ENCODE data around the gene ANAPC15.

Gene ANAPC15

DNA sequence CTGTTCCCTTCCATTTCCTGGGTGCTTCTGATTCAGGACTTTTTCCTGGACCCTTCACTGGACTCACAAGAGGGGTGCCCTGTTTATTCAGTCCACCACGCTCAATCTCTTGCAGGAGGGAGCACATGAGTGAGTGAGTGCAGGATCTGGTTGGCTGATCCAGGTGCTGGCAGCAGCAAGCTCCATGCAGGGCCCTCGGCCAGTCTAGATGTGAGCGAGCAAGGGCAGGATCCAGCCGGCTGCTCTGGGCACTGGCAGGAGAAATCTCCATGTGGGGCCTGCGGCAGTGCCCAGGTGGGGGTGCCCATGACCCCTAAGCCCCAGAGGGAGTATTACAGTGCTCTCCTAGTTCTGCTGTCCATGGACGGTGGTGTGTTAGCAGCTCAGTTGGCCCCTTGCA is 11.6 kb upstream of the ANAPC15 start:
- no peak for DNase-seq

DNA sequence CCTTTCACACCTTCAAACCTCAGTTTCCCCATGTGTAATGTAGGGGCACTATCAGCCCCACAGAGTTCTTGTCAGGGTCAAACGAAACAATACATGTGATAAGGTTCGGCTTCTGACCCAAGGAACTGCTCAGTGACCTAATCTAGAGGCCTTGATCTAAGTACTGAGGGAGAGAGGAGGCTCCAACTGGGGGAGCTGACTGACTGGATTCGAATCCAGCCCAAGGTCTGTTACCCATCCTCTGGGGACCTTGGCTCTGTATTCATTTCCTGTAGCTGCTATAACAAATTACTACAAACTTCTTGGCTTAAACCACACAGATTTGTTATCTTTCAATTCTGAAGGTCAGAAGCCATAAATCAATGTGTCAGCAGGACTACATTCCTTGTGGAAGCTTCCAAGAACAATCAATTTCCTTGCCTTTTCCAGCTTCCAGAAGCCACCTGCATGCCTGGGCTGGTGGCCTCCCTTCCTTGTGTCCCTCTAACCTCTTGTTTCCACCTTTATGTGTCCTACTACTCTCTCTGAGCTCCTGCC is 10.7 kb upstream of the ANAPC15 start:
- DNase-seq = no peak

DNA sequence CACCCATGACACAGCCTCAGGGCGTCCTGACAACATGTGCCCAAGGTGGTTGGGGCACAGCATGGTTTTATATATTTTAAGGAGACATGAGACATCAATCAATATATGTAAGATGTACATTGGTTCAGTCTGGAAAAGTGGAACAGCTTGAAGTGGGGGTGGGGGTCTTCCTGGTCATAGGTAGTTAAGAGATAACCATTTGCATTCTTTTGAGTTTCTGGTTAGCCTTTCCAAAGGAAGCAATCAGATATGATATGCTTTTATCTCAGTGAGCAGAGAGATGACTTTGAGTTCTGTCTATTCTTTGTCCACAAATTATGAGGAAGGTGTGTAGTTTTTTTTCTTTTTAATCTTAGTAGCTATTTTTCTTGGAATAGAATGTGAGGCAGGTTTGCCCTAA is 10.1 kb upstream of the ANAPC15 start:
- DNase-seq = no peak

DNA sequence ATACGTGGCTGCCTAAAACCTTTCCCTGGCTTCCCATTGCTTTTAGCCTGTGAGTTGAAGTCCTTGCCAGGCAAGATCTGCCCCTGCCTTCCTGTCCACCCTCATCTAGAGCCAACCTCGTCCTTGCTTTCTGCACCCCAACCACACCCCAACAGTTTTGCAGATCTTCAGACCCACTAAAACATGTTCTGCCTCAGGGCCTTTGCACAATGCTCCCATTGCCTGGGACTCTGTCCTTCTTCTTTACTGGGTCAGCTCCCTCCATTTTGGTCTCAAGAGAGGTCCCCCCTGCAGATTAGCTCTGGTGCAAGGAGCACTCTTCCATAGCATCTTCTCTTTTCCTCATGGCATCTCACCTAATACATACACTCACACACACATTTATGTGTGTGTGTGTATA is 8.4 kb upstream of the ANAPC15 start:
- no peak for DNase-seq

DNA sequence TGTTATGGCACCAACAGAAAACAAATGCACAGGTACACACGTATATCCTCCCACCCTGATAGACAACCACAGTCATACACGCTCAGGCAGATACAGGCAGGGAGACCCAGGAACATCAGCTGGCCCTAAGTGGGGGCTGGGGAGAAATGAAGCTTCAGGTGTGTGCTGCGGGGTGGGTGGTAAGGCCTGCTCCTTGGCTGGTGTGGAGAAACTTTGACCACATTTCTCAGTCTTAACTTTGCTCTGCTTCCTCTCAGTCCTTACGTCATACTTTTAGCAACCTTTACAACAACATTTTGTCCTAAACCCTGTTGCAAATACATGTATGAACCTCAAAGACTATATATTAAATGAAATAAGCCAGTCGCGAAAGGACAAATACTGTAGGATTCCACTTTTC is 6.7 kb upstream of the ANAPC15 start:
- no peak for DNase-seq

DNA sequence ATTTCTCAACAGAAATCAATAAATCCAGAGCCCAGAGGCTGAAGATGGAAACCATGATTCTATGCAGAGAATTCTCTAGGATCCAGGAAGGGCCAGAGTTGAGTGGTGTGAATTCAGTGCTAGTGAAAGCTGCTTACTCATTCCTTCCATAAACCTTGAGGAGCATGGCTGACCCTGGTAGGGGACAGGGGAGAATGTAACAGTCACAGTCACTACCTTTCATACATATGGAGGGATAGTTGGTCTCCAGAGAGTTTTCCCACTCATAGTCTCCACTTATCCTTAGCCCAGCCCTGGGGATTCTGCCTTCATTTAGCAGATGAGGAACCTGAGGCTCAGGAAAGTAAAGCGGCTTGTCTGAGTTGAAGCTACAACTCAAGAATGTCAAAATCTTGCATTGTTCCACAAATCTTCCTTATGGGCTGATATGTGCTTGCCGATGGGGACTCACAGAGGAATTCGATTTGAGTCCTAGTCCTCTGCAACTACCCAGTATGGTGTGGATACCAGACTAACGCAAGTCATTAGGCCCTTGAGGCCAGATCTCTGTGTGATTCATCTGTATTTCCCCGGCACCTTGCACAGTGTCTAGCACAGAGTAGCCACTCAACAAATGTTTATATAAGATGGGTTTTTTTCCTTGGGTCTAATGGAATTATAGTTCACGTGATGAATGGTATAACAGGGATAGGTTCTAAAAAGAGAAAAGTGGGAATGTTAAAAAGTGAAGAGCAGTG is 3.7 kb upstream of the ANAPC15 start:
- DNase-seq = no peak

DNA sequence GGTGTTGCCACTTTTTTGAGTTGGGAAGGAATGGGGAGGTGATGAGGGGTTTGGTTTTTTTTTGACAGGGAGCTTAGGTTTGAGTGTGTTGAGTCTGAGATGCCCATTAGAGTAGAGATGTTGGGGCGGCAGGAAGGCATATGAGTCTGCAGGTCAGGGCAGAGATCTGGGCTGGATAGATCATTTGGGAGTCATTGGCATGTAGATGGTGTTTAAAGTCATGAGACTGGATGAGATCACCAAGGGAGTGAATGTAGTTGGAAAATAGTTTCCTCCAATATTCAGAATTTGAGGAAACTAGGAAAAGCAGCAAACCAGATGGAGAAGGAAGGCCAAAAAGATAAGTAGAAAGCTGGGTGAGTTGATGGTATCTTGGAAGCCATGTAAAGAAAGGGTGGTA is 2.1 kb upstream of the ANAPC15 start:
- peak; percentile 37 for DNase-seq

DNA sequence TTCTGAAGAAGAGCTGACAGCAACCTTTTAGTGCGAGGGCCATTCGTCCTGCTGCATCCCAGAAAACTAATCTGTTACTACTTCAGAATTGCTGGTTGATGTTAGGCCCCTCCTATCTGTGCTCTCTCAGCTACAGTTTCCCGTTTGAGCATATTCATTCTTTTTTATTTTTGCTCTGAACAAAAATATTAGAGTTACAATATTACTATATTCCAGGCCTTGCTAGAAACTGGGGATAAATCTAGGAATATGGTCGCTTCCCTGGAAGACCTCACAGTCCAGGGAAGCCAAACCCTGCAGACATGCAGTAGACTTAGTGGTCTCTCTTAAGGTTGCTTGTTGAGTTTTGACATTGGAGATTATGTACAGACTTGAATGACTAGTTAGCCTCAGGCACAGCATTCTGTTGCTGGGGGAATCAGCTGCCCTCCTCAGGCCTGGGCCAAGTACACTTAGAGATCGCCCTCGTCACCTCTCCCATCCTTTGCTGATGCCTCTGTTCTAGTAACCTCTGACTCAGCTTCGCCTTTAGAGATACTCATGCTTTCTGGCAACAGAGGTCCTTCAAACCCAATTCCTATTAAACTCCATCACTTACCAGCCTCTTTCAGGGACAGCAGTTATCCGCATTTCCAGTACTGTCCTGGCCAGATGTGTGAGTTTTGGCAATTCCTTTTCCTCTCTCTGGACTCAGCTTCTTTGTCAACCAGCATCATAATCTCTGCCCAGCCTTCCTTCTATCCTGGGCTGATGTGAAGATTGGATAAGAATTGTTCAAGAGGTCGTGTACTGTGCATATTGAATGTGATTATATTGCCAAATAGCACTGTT is 698 bp upstream of the ANAPC15 start:
- DNase-seq = peak; percentile 81

DNA sequence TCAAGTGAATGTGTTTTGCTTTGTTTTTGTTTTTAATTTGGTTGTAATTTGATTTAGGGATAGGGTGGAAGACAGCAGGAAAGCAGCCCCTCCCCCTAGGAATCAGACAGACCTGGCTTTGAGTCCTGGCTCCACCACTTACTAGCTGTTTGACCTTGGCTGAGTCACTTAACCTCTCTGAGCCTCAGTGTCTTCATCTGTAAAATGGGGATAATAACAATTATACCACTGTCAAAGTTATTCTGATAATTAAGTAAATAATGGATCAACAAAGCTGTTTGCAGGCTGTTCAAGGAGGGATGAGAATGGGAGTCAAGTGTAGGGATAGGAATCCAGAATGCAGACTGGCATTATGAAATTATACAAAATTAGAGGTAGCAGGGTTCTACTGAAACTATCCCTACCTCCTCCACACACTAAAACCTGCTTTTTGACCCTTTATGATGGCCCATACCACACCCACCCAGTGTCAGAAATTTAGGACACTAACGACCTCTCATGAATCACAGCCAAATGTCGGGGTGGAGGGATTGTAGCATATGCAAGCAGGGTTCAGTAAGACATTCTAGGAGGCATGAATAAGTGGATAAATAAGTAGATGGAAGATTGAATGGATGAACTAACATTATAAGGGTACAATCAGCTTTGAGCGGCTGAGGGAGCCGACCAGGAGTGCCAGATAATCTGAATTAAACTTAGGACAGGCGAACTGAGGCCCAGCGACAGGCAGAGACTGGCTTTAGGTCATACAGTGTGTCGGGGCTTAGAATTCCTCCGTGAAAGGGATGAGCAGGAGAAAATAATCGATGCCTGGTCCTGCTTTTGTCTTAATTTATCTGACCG is 974 bp downstream of the ANAPC15 start:
- DNase-seq = no peak

DNA sequence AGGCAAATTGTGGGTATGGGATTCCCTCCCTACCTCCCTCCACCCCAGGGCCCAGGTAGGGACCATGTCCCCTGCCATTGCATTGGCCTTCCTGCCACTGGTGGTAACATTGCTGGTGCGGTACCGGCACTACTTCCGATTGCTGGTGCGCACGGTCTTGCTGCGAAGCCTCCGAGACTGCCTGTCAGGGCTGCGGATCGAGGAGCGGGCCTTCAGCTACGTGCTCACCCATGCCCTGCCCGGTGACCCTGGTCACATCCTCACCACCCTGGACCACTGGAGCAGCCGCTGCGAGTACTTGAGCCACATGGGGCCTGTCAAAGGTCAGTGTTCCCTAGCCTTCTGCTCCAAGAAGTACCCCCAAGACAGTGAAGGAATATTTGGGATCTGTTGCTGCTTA is 6.6 kb downstream of the ANAPC15 start, which contains the start of gene TOMT:
TSS of gene TOMT (plus strand) at position 37 of the 400 bp plus-strand sequence. CDS start at position 65, 28 bp downstream.
- DNase-seq = no peak

DNA sequence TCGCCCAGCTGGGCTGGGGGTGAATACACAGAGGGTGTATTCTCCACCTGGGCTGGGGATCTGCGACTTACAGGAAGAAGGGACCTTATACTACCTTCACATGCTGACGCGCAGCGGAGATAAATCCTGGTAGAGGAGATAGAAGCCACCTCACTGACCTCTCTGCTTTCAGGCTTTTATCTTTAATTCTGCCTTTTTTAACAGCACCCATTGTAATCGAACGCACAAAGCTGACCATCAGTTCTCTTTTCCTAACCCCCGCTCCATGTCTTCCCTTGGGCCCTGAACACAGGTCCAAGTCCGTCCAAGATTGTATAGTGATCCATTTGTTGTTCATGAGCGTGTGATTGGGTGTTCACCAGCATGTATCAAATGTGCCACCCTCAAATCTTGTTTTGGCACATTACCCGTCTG is 8.7 kb downstream of the ANAPC15 start:
- no peak for DNase-seq

DNA sequence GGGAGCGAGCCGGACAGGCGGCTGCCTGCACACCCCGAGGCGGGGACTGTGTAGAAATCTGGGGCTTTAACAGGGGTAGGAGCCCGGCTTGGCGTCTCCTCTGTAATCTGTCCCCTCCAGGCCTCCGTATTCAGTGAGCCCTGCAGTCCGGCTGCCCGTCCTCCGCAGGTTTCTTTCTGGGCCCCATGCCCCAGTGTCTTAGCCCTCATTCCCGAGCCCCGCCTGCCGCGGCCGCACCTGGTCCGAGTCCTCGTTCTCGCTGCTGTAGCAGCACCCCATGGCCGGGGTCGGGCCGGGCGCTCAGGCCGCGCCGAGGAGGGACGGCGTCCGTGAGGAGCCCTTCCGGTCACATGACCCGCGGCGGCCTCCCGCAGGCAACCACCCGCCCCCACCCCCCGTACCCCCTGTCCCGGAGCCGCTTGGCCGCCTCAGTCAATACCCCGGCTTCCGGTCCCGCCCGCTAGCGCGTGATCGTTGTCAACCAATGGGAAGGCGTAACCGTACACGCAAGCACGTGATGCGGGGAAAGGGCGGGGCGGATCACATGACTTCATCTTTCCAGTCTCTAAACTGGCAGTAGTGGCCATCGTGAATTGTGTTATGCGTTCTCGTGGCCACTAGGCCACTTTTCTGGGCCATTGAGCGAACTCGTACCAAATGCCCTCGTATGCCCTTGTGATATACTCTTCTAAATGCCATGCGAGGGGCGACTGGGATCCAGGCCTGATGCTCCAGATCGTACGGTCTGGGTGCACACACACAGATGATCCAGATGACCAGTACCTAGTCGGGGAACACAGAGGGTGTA is 9.3 kb downstream of the ANAPC15 start, which contains the start of gene LAMTOR1:
TSS of gene LAMTOR1 (minus strand) at position 352 of the 808 bp plus-strand sequence. CDS start at position 279, 73 bp downstream.
- DNase-seq = peak; percentile 97

DNA sequence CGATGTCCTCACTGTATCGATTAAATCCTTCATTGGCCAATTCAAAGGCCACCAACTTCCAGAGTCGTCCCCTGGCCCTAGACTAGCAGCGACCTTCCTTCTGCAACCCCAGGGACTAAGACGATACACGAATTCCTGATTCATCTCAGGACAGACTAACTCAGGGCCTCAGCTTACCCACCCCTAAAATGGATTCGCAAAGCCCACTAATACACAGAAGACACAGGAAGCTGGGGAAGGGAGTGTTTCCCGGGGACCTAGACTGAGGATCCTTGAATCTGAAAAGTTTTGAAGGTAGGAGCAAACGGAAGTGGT is 9.9 kb downstream of the ANAPC15 start:
- no peak for DNase-seq

DNA sequence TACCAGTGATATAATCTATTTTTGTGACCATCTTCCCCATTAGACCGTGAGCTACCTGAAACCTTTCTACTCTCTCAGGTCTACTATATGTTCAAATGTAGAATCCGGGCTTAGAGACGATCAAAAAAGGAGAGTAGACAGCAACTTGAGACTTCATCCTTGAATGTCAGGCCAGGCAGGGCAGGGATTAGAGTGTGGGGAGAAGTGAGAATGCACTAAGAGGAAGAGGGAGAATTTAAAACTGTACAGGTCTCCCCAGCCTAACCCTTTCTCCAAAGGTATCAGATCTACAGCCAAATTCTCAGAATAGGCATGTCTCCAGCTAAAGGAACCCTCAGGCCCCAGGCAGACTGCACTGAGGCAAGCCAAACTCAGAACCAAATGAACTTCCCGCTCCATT is 10.3 kb downstream of the ANAPC15 start:
- DNase-seq = no peak

DNA sequence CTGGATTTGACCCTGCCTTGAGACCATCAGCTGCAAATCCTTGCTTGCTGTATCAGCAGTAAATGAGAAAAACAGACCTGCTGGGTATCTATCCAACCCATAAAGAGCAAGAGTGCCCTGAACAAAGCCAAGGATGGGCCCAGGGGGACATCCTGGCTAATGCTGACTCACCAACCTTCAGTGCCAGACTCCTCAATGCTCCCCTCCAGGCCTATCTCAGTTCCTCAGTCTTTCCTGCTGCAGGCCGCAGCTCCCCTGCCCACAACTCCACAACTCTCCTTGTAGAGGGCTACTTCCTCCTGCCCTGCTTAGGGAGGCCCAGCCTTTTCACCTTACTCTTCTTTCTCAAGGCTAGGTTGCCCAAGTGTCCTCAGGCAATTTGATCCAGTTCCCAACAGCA is 12.0 kb downstream of the ANAPC15 start:
- DNase-seq = no peak

DNA sequence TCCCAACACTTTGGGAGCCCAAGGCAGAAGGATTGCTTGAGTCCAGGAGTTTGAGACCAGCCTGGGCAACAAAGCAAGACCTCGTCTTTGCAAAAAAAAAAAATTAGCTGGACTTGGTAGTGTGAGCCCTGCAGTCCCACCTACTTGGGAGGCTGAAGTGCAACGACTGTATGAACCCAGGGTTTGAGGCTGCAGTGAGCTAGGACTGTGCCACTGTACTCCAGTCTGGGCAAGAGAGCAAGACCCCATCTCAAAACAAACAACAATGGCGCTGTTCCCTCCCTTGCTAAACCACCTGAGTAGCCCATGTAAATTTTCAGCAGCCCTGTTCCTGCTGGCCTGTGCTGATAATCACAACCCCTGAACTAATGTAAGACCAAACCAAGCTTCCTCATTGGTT is 12.5 kb downstream of the ANAPC15 start:
- no peak for DNase-seq

DNA sequence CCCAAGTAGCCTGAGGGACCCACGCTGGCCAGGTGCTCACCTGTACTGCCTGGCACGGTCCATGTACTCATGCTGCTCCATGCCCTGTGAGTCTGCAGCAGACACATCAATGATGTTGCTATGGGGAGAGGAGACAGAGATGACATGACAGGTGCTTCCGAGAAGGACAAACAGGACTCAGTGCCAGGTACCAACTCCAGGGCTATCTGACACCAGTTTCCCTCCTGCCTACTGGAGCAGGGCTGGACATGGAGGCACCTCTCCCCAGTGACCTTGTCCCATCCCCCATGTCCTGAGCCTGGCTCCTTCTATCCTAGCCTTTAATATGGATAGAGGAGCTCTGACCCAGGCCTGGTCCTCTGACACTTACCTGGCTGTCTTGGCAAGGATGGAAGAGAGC is 13.8 kb downstream of the ANAPC15 start:
- no peak for DNase-seq

DNA sequence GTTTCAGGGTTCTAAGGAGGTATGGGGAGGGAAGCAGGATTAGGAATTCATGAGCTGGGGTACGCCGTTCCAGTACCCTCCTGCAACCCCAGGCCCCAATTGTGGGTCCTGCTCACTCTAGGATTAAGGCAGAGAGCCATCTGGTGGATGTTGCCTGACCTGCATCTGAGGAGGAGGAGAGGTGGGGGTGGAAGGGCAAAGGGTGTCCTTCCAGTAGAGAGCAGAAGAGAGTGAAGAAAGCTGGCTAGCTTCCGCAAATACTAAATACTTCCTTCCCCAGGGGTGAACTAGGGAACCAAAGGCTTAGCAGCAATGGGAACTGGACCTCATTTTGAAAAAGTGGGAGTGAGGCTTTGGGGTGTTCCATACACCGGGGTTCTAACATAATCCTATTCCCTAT is 21.2 kb downstream of the ANAPC15 start:
- peak; percentile 15 for DNase-seq

DNA sequence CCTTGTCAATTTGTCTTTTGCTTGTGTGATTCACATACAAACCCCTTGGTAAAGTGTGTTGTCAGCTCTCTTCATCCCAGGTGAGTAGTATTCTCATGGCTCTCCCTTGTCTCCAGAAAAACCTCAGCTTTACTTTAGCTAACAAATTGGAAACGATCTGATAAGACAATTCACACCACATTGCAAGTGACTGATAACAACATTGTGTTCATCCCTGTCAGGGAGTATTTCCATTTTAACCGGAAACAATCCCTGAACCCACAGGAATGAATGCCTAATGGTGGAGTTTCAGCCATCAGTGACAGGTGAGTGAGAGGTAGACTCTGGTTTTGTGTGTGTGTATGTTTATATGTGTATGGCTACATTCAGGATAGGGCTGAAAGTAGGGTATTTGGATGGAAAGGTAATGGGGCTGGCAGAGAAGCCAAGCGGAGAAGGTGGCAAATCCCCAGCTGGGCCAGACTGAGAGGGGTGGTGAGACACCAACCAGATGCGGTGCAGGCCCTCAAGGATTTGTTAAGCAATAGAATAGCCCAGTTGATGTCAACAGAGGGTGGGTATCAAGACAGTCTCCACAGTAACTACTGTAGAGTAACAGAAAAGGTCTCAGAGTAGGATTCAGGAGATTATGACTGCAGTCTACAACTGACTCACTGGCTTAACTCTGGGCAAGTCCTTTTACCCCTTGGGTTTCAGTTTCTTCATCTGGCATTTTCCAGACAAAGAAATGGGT is 24.3 kb downstream of the ANAPC15 start:
- DNase-seq = no peak

DNA sequence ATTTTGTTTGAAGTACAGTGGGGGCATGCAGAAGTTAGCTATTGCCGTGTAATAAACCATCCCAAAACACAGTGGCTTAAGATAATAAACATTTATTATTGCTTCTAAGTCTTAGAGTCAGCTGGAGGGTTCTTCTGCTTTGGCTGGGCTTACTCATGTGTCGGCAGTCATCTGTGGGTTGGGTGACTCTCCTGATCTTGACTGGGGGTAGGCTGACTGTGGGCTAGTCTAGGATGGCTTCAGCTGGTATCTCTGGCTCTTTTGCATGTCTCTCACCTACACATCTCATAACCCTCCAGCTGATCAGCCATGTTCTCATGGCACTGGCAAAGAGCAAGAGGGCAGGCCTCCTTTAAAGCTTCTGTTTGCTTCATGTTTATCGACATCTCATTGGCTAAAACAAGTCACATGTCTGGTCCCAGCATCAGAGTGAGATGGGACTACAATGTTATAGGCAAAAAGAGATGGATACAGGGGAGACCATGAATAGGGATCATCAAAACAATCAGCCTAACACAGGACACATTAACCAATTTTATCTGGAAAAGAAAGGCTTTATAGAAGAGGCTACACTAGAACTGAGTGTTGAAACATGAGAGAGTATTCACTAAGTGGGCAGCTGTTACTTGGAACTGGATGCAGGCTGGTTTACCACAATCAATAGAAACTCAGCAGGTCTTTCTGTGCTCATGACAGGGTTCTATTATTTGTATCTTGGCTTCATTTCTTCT is 26.7 kb downstream of the ANAPC15 start:
- DNase-seq = no peak

DNA sequence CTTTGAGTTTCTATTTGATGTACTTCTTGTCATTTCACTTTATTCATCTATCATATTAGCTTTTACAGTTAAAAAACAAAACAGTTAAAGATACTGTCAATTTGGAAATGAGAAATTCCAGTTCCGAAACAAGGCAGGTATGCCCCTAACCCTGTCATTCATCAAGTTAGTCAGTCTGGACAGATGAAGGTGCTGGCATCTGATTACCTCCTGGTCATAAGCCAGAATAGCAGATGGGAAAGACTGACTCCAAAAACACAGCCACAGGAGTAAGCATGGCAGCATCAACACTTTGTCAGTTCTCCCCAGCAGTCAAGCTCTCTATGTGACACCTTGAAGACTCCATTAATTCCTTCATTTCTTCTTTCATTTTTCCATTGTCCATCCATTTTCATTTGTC is 27.5 kb downstream of the ANAPC15 start:
- DNase-seq = no peak

All from NCI-H226 (cell line).